Esophagus muscularis mucosa (tissue), 4 donors: ENCODE measurements around the gene LIMCH1. TPM values are rescaled to one million over a fixed set of nuclear protein-coding genes. Genes with fewer than 3 reads are reported as not detected.

Experiments
- DNase-seq: peaks from one replicate; pipeline ENCODE4 v3.0.0-alpha.2; 2017; ENCODE audit errors: extremely low spot score
- H3K27ac ChIP-seq, 4 donors: fragments of 200-600 bp; sonication (generic); replicated peaks in 1 of 4; 1 replicate in 3 of 4; 2 replicates in 1 of 4; pipeline ENCODE4 v1.5.1; 2016 to 2019; ENCODE audit warnings: mild to moderate bottlenecking in 1 of 4
- H3K27me3 ChIP-seq, 4 donors: fragments of 200-600 bp; sonication (generic); one replicate each; pipeline versions ENCODE4 v1.5.1 to v1.6.0; 2016 to 2019
- H3K36me3 ChIP-seq, 4 donors: fragments of 200-600 bp; sonication (generic); one replicate each; pipeline ENCODE4 v1.5.1; 2016 to 2019
- H3K4me1 ChIP-seq, 4 donors: fragments of 200-600 bp; sonication (generic); one replicate each; pipeline ENCODE4 v1.5.1; 2016 to 2019
- H3K4me3 ChIP-seq, 4 donors: fragments of 200-600 bp; sonication (generic); 1 replicate in 2 of 4; 2 replicates in 2 of 4; pipeline ENCODE4 v1.5.1; 2016 to 2019; ENCODE audit warnings: mild to moderate bottlenecking in 4 of 4, moderate library complexity in 1 of 4
- H3K9me3 ChIP-seq, 4 donors: fragments of 200-600 bp; sonication (generic); 1 replicate in 3 of 4; 2 replicates in 1 of 4; pipeline ENCODE4 v1.5.1; 2016 to 2019
- EP300 ChIP-seq: sonication (generic); formaldehyde crosslinking; IDR thresholded peaks from one replicate; pipeline ENCODE4 v1.6.1; 2017; ENCODE audit warnings: antibody characterized with exemption
- POLR2A ChIP-seq: fragments of 450-650 bp; IDR thresholded peaks from one replicate; pipeline ENCODE4 v1.6.1; 2017; ENCODE audit warnings: antibody characterized with exemption, moderate library complexity, mild to moderate bottlenecking, low read depth
- POLR2AphosphoS5 ChIP-seq, 2 donors: sonication (generic); formaldehyde crosslinking; IDR thresholded peaks; one replicate each; pipeline ENCODE4 v1.6.1; 2017; ENCODE audit warnings: antibody characterized with exemption in 2 of 2
- WGBS: methylation state at CpG from one replicate; pipeline ENCODE4 v1.1.5; 2018; 5-methylcytosine and 5-hydroxymethylcytosine counted together
- intact Hi-C: fragments of 100-400 bp; cut with DNase I; formaldehyde crosslinking; loops from one replicate; pipeline ENCODE4 v1.15.1; 2023
- total RNA-seq, 4 donors: library from RNA; depleted of rRNA; stranded (reverse); fragments of >200 nt; gene quantifications; one replicate each; pipeline versions ENCODE4 v1.1.0 to v1.2.1, GENCODE V29; 2016
- TF ChIP-seq, protein P1 (sequence below), 3 experiments: fragments of 200-600 bp in 2 of 3; fragments of 450-650 bp in 1 of 3; sonication (generic) in 2 of 3; IDR thresholded peaks; one replicate each; pipeline ENCODE4 v1.5.1; 2017 to 2019; ENCODE audit warnings: antibody characterized with exemption in 3 of 3, mild to moderate bottlenecking in 2 of 3, moderate library complexity in 1 of 3

LIMCH1 gene
- total RNA-seq, 4 donors from 2014 or later, result 49.0 to 101 (median 72.1) TPM

DNA sequence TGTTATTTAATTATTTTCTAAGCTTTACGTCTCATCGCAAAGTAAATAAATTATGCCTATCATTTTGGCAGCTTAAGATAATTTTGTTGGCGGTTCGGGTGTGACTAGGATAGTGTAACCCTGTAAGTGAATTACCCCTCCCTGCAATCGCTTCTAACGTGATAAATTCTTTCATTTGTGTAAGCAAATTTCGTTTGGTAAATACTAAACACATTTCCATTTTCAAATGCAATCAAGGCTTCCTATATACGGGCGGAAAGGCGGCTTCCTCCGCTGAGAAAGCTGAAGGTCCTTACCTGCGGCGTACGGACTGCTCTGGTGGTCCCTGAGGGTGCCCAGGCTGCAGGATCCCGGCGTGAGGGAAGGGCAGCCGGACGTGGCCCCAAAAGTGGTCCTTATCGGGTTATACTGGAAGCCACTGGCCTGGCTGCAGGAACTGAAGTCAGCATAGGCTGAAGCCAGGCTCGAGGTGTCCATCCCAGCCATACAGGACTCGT lies 210.2 kb downstream of the LIMCH1 start:
- WGBS, result 5% methylated on average over 20 of the region's 21 CpGs
- peaks cover 0 to 99% (median 56%) of the 10 kb centered on the region in 4 donors for H3K27me3 ChIP-seq

DNA sequence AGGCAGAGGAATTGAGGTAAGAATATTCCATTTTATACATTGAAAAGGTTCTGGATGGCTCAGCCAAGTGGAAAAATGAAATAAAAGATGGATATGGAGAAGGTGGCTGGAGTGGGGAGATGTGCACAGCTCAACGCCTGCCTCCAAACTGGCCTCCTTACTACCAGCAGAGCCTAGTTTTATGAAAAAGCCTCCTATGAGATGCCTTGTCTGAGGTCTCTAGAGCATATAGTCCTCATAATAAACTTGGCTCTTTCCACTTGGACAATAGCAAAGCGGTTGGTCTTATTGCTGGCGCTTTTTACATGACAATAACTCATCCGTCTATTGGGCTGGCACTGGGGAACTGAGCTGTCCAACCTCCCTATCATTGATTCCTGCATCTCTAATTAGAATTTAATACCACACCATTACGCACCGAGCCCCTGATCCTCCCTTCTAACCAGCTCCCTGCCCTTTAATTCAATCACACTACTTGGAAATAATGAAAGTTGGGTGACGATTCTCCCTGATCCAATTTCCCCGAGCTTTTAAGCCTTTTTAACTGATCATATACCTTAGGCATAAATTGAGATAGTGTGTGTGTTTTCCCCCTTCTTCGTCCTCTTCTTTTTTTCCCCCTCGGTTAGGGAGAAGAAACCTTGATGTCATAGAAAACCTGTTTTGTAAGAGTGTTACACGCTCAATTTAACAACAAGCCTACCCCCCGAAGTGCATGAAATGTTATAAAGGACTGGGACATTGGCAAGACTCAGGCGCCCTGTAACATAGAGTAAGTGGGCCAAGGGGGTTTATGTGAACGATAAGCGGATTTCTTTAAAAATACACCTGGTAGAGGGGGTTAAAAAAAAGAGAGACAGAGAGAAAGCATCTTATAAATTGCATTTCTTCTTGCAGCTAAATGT lies 210.9 kb downstream of the LIMCH1 start, which contains the start of gene PHOX2B:
Gene PHOX2B, minus strand, starts transcription at position 155 of the 905 bp plus-strand sequence. Its CDS starts 115 bp downstream, at position 40.
- Histone ChIP-seq H3K9me3 (peaks cover 0 to 4% (median 4%) of the 10 kb centered on the region in 4 donors), H3K27me3 (peaks cover 0 to 99% (median 55%) of the 10 kb centered on the region in 4 donors), H3K27ac (no peak within 1 kb of the TSS), H3K4me1 (peaks cover 0 to 39% (median 21%) of the 10 kb centered on the region in 4 donors), H3K36me3 (no peaks in the 10 kb centered on the region), H3K4me3 (peak within 1 kb of the TSS in 1 of 4 donors; percentile 7)
- intact Hi-C loops, result no loop called here
- DNase-seq, result peak; percentile 21
- TF ChIP-seq POLR2AphosphoS5 (IDR thresholded peaks at IDR 0.05) (no peak), POLR2A (no peak), EP300 (no peak)
- TF ChIP-seq, protein P1, sequence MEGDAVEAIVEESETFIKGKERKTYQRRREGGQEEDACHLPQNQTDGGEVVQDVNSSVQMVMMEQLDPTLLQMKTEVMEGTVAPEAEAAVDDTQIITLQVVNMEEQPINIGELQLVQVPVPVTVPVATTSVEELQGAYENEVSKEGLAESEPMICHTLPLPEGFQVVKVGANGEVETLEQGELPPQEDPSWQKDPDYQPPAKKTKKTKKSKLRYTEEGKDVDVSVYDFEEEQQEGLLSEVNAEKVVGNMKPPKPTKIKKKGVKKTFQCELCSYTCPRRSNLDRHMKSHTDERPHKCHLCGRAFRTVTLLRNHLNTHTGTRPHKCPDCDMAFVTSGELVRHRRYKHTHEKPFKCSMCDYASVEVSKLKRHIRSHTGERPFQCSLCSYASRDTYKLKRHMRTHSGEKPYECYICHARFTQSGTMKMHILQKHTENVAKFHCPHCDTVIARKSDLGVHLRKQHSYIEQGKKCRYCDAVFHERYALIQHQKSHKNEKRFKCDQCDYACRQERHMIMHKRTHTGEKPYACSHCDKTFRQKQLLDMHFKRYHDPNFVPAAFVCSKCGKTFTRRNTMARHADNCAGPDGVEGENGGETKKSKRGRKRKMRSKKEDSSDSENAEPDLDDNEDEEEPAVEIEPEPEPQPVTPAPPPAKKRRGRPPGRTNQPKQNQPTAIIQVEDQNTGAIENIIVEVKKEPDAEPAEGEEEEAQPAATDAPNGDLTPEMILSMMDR (IDR thresholded peaks at IDR 0.05), result no peak
- 11% methylated on average over 15 of the region's 15 CpGs for WGBS

More for the DNA sequence above, 210.2 kb downstream of the LIMCH1 start:
- no peak for TF ChIP-seq POLR2AphosphoS5 (IDR thresholded peaks at IDR 0.05)
- TF ChIP-seq, protein P1 (IDR thresholded peaks at IDR 0.05), result no peak
- no peak for TF ChIP-seq EP300
- TF ChIP-seq POLR2A, result no peak
- peaks cover 0 to 4% (median 4%) of the 10 kb centered on the region in 4 donors for H3K9me3 ChIP-seq
- intact Hi-C loops, result no loop called here
- no peaks in the 10 kb centered on the region for H3K36me3 ChIP-seq
- H3K27ac ChIP-seq, result no peak overlapping the region
- H3K4me3 ChIP-seq, result no peak overlapping the region
- H3K4me1 ChIP-seq, result peaks cover 0 to 39% (median 21%) of the 10 kb centered on the region in 4 donors
- DNase-seq, result peak; percentile 78

DNA sequence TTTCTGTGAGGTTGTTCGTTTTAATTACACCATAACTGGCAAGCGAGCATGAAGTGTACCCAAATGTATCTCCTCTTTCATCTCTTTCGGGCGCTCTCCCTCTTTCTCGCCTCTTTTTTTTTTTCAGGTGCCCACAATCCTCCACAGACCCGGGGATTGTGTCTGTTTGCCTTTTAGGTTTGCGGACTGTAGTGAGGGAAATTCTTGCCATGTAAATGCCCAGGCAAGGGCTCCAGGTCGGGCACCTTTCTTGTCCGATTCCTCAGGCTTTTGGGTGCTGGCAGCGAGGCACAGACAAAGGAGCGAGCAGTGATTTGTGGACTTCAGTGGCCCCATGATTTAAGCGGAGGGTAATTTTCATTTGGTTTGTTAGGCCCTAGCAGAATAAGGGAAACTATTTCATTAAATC lies 211.7 kb downstream of the LIMCH1 start:
- intact Hi-C loops, result no loop called here
- peaks cover 0 to 39% (median 21%) of the 10 kb centered on the region in 4 donors for H3K4me1 ChIP-seq
- H3K27me3 ChIP-seq, result peaks cover 0 to 100% (median 55%) of the 10 kb centered on the region in 4 donors
- TF ChIP-seq POLR2AphosphoS5 (IDR thresholded peaks at IDR 0.05) (no peak), EP300 (no peak), POLR2A (no peak)
- H3K9me3 ChIP-seq, result peaks cover 0 to 4% (median 4%) of the 10 kb centered on the region in 4 donors
- no peak overlapping the region for H3K27ac ChIP-seq
- 6% methylated on average over 12 of the region's 12 CpGs for WGBS
- H3K36me3 ChIP-seq, result no peaks in the 10 kb centered on the region
- peak; percentile 68 for DNase-seq
- no peak overlapping the region for H3K4me3 ChIP-seq

Other genes with a start within 250 kb of the LIMCH1 start
- gene PHOX2B, start 210.6 kb downstream of the LIMCH1 start, total RNA-seq, result 1 to 10 TPM in 1 of 4 donors, under 1 TPM in 2, not detected in 1; 0.19 to 3.0 (median 0.66) TPM